ENCODE data around the gene NAE1.

NAE1 gene

GRCh38 chr16:66850115-66850815 is 19.5 kb upstream of the NAE1 start:
- in situ Hi-C loops (cut with MboI; ENCODE audit: low sequenced_read_pairs), result no loop called here

DNA sequence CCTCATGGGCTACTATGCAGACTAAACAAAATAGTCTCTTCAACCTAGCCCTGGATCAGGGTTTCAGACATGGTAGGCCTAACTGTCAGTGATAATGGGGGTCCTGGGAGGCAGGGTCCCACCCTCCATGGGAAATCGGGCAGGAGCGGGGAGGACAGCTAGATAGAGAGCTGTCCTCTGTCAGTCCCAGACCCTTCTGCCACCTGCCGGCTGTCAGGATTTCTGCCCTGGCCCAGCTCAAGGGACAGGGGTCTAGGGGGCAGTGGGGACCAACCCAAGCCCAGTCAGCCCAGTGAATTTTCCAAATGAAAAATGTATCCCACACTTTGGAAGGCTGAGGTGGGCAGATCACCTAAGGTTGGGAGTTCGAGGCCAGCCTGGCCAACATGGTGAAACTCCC is 18.8 kb upstream of the NAE1 start:
- in situ Hi-C loops (cut with MboI; ENCODE audit: low sequenced_read_pairs), result no loop called here

- in situ Hi-C loops (cut with MboI; ENCODE audit: low sequenced_read_pairs), result no loop called here
Measured at GRCh38 chr16:66849021-66849420, 18.2 kb upstream of the NAE1 start.

- in situ Hi-C loops (cut with MboI; ENCODE audit: low sequenced_read_pairs), result no loop called here
Measured at GRCh38 chr16:66848172-66848571, 17.4 kb upstream of the NAE1 start.

- in situ Hi-C loops (cut with MboI; ENCODE audit: low sequenced_read_pairs), result no loop called here
Measured at GRCh38 chr16:66847533-66848067, 16.8 kb upstream of the NAE1 start.

DNA sequence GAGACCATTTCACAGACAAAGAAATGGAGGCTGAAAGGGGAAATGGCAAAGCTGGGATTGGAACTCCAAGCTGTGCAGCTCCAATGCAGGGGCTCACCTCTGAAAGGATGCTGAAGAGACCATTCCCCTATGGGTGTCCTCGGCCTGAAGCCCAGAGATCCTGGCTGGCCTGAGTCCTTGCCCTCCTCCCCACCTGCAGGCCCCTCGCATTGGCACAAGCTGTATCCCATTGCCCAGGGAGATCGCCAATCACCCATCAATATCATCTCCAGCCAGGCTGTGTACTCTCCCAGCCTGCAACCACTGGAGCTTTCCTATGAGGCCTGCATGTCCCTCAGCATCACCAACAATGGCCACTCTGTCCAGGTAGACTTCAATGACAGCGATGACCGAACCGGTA is 16.1 kb upstream of the NAE1 start:
- in situ Hi-C loops (cut with MboI; ENCODE audit: low sequenced_read_pairs), result no loop called here

- in situ Hi-C loops (cut with MboI; ENCODE audit: low sequenced_read_pairs), result no loop called here
Measured at GRCh38 chr16:66846266-66846665, 15.5 kb upstream of the NAE1 start.

DNA sequence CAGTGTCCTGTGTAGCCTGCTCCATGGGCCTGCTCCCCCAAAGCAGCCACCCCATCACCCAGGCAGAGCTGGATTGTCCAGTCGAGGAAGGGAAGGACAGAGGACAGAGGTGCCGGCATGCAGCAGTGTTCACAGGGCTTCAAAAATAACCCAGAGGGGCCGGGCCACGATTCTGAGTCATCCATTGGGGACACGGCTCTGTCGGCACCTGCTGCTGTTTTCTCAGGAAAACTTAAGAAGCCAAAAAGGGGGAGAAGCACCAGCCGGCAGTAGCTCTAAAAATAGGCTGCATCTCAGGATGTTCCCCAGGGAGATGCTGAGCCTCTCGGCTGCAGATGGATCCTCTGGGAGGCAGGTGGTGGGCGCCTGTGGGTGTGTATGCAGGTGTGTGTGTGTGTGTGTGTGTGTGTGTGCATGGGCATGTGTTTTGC is 15.0 kb upstream of the NAE1 start:
- in situ Hi-C loops (cut with MboI; ENCODE audit: low sequenced_read_pairs), result no loop called here

- in situ Hi-C loops (cut with MboI; ENCODE audit: low sequenced_read_pairs), result no loop called here
Measured at GRCh38 chr16:66845080-66845410, 14.3 kb upstream of the NAE1 start.

DNA sequence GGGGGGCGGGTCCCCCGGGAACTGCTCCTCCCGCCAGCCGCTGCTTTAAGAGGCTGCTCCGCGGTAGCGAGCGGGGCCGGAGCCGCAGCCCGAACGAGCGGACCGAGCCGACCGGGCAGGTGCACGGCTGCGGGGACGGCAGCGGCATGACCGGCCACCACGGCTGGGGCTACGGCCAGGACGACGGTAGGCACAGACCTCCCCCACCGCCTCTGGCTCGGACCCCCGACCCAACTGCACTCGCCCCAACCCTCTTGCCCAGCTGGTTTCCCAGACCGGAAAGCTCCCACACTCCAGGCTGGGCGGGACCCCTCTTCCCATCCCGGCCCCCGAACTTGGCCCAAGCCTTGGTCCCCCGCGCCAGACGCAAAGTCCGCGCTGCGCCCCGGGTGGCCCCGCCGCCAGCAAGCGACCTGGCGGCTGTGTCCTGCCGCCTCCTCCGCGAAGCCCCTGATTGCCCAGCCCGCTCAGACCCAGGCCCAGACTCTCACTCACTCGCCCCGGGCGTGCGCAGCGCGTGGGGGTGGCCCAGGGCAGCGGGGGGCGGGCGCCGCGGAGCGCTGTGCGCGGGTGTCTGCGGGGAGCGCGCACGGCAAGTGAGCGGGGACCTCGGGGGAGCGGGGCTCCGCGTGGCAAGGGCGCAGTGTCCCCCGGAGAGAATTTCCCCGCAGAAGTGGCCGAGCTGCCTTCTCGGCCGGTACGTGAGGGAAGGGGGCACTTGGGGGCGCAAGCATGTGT is 13.7 kb upstream of the NAE1 start, which contains the start of gene CA7:
CA7 (plus strand) TSS at position 73 of the 738 bp plus-strand sequence; CDS start at position 147, 74 bp downstream.
- in situ Hi-C loops (cut with MboI; ENCODE audit: low sequenced_read_pairs), result no loop called here

DNA sequence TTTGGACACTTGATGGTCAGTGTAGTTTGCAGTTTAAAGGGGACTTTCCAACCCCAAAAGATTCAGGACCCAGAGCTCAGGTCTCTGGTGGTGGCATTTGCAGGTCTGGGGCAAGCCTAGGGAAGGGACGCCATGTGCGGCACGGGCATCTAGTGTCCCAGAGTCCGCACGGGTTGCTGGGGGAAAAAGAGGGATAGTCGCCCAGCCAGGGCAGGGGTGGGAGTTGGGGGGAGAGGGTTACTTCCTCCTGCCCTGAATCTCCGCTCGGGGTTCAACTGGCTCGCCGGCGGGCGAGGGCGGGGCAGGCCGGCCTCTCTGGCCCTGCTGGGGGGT is 13.2 kb upstream of the NAE1 start:
- in situ Hi-C loops (cut with MboI; ENCODE audit: low sequenced_read_pairs), result no loop called here

GRCh38 chr16:66843191-66843590 is 12.4 kb upstream of the NAE1 start:
- in situ Hi-C loops (cut with MboI; ENCODE audit: low sequenced_read_pairs), result no loop called here

DNA sequence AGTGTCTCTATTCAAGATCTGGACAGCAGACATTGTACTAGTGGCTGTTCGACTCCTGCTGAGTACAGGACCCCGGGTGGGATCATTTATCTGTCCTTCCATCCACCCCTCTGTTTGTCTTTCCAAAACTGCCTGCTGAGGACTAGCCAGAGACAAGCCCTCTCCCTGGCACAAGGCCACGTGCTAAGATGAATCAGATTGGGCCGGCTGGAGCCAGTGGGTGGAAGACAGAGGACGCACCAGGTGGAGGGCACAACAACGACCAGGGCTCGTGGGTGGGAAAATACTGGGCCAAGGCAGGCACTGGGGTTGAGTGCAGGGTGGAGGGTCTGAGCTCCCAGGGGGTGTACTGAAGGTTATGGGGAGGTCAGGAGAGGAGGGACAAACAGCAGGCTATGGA is 12.0 kb upstream of the NAE1 start:
- in situ Hi-C loops (cut with MboI; ENCODE audit: low sequenced_read_pairs), result no loop called here

DNA sequence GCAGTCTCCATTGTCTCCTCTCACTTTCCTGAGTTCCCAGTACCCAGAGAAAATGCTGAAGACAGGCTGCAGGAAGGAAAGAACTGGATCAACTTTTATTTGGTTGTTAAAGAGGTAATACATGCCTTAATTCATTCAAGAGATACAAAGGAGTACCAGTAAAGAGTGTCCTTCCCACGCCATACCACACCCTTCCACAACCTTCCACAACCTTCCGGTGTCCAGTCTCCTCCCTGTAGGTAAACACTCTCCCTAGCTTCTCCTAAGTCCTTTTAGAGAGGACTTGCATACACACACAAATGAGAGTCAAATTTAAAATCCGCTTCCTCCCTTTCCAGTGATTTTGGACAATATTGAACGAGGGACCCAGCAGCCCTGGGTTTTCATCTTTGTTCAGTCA is 10.6 kb upstream of the NAE1 start:
- in situ Hi-C loops (cut with MboI; ENCODE audit: low sequenced_read_pairs), result no loop called here

GRCh38 chr16:66840883-66841282 is 10.1 kb upstream of the NAE1 start:
- in situ Hi-C loops (cut with MboI; ENCODE audit: low sequenced_read_pairs), result no loop called here

DNA sequence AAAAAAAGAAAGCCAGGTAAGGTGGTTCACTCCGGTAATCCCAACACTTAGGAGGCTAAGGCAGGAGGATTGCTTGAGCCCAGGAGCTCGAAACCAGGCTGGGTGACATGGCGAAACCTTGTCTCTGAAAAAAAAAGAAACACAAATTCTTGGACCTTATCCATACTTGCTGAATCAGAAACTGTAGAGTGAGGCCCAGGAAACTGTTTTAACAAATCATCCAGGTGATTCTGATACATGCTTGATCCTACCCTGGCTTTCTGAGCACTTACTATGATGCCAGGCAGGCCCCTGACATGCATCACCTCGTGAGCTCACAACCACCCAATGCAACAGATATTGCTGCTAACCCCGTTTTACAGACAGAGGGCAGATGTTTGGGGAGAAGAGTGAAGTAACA is 4.0 kb upstream of the NAE1 start:
- in situ Hi-C loops (cut with MboI; ENCODE audit: low sequenced_read_pairs), result no loop called here

DNA sequence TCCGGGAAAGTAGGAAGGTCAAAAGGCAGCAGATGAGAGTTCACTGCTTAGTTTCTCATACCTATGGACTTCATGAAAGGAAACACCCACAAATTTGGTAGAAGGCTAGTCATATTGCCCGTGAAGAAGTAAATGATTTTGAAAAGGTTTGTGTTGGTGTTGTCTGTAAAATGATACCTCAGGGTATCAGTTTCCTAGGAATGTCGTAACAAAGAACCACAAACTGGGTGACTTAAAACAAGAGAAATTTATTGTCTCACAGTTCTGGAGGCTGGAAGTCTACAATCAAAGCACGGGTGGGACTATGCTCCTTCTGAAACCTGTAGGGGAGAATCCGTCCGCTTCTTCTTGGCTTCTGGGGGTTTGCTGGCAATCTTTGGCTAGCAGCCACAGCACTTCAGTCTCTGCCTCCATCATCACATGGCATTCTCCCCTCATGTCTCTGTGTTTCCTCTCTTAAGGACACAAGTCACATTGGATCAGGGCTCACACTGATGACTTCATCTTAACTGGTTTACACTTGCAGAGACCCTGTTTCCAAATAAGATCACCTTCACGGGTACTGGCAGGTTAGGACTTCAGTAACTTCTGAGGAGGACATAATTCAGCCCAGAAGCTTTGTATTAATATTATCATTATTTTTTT is 2.0 kb upstream of the NAE1 start:
- in situ Hi-C loops (cut with MboI; ENCODE audit: low sequenced_read_pairs), result no loop called here

- in situ Hi-C loops (cut with MboI; ENCODE audit: low sequenced_read_pairs), result no loop called here
Measured at GRCh38 chr16:66832190-66832589, 1.4 kb upstream of the NAE1 start.

- in situ Hi-C loops (cut with MboI; ENCODE audit: low sequenced_read_pairs), result no loop called here
Measured at GRCh38 chr16:66824006-66824405, 6.8 kb downstream of the NAE1 start.

GRCh38 chr16:66814734-66815133 is 16.0 kb downstream of the NAE1 start:
- in situ Hi-C loops (cut with MboI; ENCODE audit: low sequenced_read_pairs), result no loop called here

DNA sequence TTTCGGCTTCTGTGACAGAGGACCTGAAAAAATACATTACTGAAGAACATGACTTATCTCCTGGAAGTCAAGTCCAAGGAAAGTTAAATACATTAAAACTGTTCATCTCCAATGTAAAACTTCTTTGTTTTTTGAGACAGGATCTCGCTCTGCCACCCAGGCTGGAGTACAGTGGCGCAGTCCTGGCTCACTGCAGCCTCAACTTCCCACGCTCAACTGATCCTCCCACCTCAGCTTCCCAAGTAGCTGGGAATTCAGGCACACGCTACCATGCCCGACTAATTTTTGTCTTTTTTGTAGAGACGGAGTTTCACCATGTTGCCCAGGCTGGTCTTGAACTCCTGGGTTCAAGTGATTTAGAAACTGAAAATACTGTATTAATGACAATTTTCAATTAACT is 19.7 kb downstream of the NAE1 start:
- in situ Hi-C loops (cut with MboI; ENCODE audit: low sequenced_read_pairs), result no loop called here

- in situ Hi-C loops (cut with MboI; ENCODE audit: low sequenced_read_pairs), result no loop called here
Measured at GRCh38 chr16:66810391-66810790, 20.4 kb downstream of the NAE1 start.
